G401 (cell line): ENCODE results near the gene PCDHGA8. TPM values are rescaled to one million over a fixed set of nuclear protein-coding genes. Genes with fewer than 3 reads are reported as not detected.
A peak's percentile ranks its signal among the peaks of the same experiment; 100 is the strongest.
"Not testable (repeated sequence)": the region's sequence is repeated elsewhere in the genome, so short reads cannot be mapped to it uniquely, and the experiment has no call there.

Experiments used
- DNase-seq: peaks from one replicate; pipeline ENCODE4 v3.0.0-alpha.2; 2015; ENCODE audit warnings: low spot score
- in situ Hi-C: cut with HindIII; loops from 2 replicates; pipeline ENCODE4 v1.10.0; 2016; ENCODE audit warnings: low sequenced_read_pairs, mixed read lengths
- total RNA-seq: library from RNA; depleted of rRNA; stranded (reverse); fragments of >200 nt; shearing (Covaris generic); gene quantifications from 2 replicates; pipeline ENCODE4 v1.2.3, GENCODE V29; 2014

Gene PCDHGA8
- total RNA-seq, 1 experiment from 2014 or later: not detected

GRCh38 chr5:141369994-141370848 is 22.2 kb upstream of the PCDHGA8 start, which contains the start of gene PCDHGB3:
Gene PCDHGB3 (plus strand): TSS chr5:141370242. CDS start chr5:141370395, 153 bp downstream.
- DNase-seq: no peak
- in situ Hi-C loops: no loop called here

- in situ Hi-C loops: no loop called here
- DNase-seq: no peak
Measured at GRCh38 chr5:141371572-141372475, 20.6 kb upstream of the PCDHGA8 start.

GRCh38 chr5:141373673-141374317 is 18.6 kb upstream of the PCDHGA8 start, which contains the start of gene PCDHGA6:
Gene PCDHGA6 (plus strand): TSS chr5:141373891. CDS start chr5:141374084, 193 bp downstream.
- in situ Hi-C loops: no loop called here
- peak; percentile 45 for DNase-seq

- no peak for DNase-seq
- in situ Hi-C loops: no loop called here
Measured at GRCh38 chr5:141374627-141375026, 17.8 kb upstream of the PCDHGA8 start.

GRCh38 chr5:141375444-141376155 is 16.8 kb upstream of the PCDHGA8 start:
- in situ Hi-C loops: not testable (repeated sequence)

GRCh38 chr5:141382469-141383294 is 9.8 kb upstream of the PCDHGA8 start, which contains the start of gene PCDHGA7:
Gene PCDHGA7 (plus strand): TSS chr5:141382742. CDS start chr5:141382900, 158 bp downstream.
- no peak for DNase-seq
- in situ Hi-C loops: no loop called here

More at GRCh38 chr5:141375444-141376155, 16.8 kb upstream of the PCDHGA8 start:
- not testable (repeated sequence) for DNase-seq

GRCh38 chr5:141383345-141383744 is 9.1 kb upstream of the PCDHGA8 start:
- in situ Hi-C loops: no loop called here
- DNase-seq: no peak

GRCh38 chr5:141384471-141385267 is 7.8 kb upstream of the PCDHGA8 start:
- no peak for DNase-seq

GRCh38 chr5:141387557-141388311 is 4.7 kb upstream of the PCDHGA8 start, which contains the start of gene PCDHGB4:
Gene PCDHGB4 (plus strand): TSS chr5:141387698. CDS start chr5:141387885, 187 bp downstream.
- DNase-seq, in situ Hi-C loops: not testable (repeated sequence)

More at GRCh38 chr5:141384471-141385267, 7.8 kb upstream of the PCDHGA8 start:
- in situ Hi-C loops: no loop called here

- in situ Hi-C loops: no loop called here
- DNase-seq: no peak
Measured at GRCh38 chr5:141388661-141389060, 3.8 kb upstream of the PCDHGA8 start.

GRCh38 chr5:141389153-141390042 is 3.0 kb upstream of the PCDHGA8 start:
- no peak for DNase-seq
- in situ Hi-C loops: no loop called here

GRCh38 chr5:141393267-141393666 is 834 bp downstream of the PCDHGA8 start:
- in situ Hi-C loops: no loop called here
- no peak for DNase-seq

GRCh38 chr5:141394401-141395187 is 2.2 kb downstream of the PCDHGA8 start:
- DNase-seq, in situ Hi-C loops: not testable (repeated sequence)

GRCh38 chr5:141397756-141398551 is 5.5 kb downstream of the PCDHGA8 start, which contains the start of gene PCDHGB5:
Gene PCDHGB5 (plus strand): TSS chr5:141397947. CDS start chr5:141398128, 181 bp downstream.
- in situ Hi-C loops: not testable (repeated sequence)
- peak; percentile 5 for DNase-seq
